HEK293 (cell line): ENCODE results near the gene ITIH3.

Experiments used
- ATF2 ChIP-seq: fragments of 450-650 bp; formaldehyde crosslinking; IDR thresholded peaks from 2 replicates; pipeline ENCODE4 v1.5.1; 2016; ENCODE audit warnings: missing biosample characterization, missing genetic modification characterization, low read depth
- BCL11B ChIP-seq: fragments of 450-650 bp; formaldehyde crosslinking; IDR thresholded peaks from 2 replicates; pipeline ENCODE4 v1.5.1; 2016; ENCODE audit warnings: low read depth, missing biosample characterization, missing genetic modification characterization
- MEIS1 ChIP-seq: sonication (generic); formaldehyde crosslinking; IDR thresholded peaks from 2 replicates; pipeline ENCODE4 v1.8.1; 2022; ENCODE audit warnings: missing genetic modification reagents, mild to moderate bottlenecking, borderline replicate concordance
- PBX3 ChIP-seq: sonication (generic); formaldehyde crosslinking; IDR thresholded peaks from 2 replicates; pipeline ENCODE4 v1.8.1; 2022; ENCODE audit warnings: mild to moderate bottlenecking, moderate library complexity, missing genetic modification reagents
- PRDM2 ChIP-seq: fragments of 450-650 bp; formaldehyde crosslinking; IDR thresholded peaks from 2 replicates; pipeline ENCODE4 v1.5.1; 2016; ENCODE audit warnings: missing biosample characterization, missing genetic modification characterization, borderline replicate concordance
- PRDM4 ChIP-seq: fragments of 450-650 bp; formaldehyde crosslinking; IDR thresholded peaks from 2 replicates; pipeline ENCODE4 v1.5.1; 2017; ENCODE audit warnings: missing biosample characterization, missing genetic modification characterization
- SP2 ChIP-seq: fragments of 450-650 bp; formaldehyde crosslinking; IDR thresholded peaks from 2 replicates; pipeline ENCODE4 v1.5.1; 2016; ENCODE audit warnings: missing biosample characterization, missing genetic modification characterization
- ZBTB20 ChIP-seq: fragments of 450-650 bp; formaldehyde crosslinking; IDR thresholded peaks from 2 replicates; pipeline ENCODE4 v1.5.1; 2016; ENCODE audit warnings: missing biosample characterization, missing genetic modification characterization
- ZFP41 ChIP-seq: fragments of 450-650 bp; formaldehyde crosslinking; IDR thresholded peaks from 2 replicates; pipeline ENCODE4 v1.5.1; 2016; ENCODE audit warnings: missing biosample characterization, missing genetic modification characterization, borderline replicate concordance
- ZNF138 ChIP-seq: fragments of 450-650 bp; formaldehyde crosslinking; IDR thresholded peaks from 2 replicates; pipeline ENCODE4 v1.5.1; 2016; ENCODE audit warnings: missing biosample characterization, missing genetic modification characterization, borderline replicate concordance
- ZNF23 ChIP-seq: fragments of 450-650 bp; formaldehyde crosslinking; IDR thresholded peaks from 2 replicates; pipeline ENCODE4 v1.5.1; 2016; ENCODE audit warnings: missing biosample characterization, missing genetic modification characterization, borderline replicate concordance
- ZNF24 ChIP-seq: fragments of 450-650 bp; formaldehyde crosslinking; IDR thresholded peaks from 2 replicates; pipeline ENCODE4 v1.5.1; 2016; ENCODE audit warnings: missing biosample characterization, missing genetic modification characterization
- ZNF394 ChIP-seq: fragments of 450-650 bp; formaldehyde crosslinking; IDR thresholded peaks from 2 replicates; pipeline ENCODE4 v1.5.1; 2016; ENCODE audit warnings: missing biosample characterization, missing genetic modification characterization, mild to moderate bottlenecking, moderate library complexity, borderline replicate concordance
- ZNF404 ChIP-seq: fragments of 450-650 bp; formaldehyde crosslinking; IDR thresholded peaks from 2 replicates; pipeline ENCODE4 v1.5.1; 2017; ENCODE audit warnings: missing biosample characterization, missing genetic modification characterization
- ZNF423 ChIP-seq: fragments of 450-650 bp; formaldehyde crosslinking; IDR thresholded peaks from 2 replicates; pipeline ENCODE4 v1.5.1; 2016; ENCODE audit warnings: missing biosample characterization, missing genetic modification characterization
- ZNF426 ChIP-seq: fragments of 450-650 bp; formaldehyde crosslinking; IDR thresholded peaks from 2 replicates; pipeline ENCODE4 v1.5.1; 2017; ENCODE audit warnings: missing biosample characterization, missing genetic modification characterization, mild to moderate bottlenecking, inconsistent platforms, moderate library complexity
- ZNF473 ChIP-seq: fragments of 450-650 bp; formaldehyde crosslinking; IDR thresholded peaks from 2 replicates; pipeline ENCODE4 v1.5.1; 2017; ENCODE audit warnings: missing biosample characterization, missing genetic modification characterization
- ZNF585B ChIP-seq: fragments of 450-650 bp; formaldehyde crosslinking; IDR thresholded peaks from 2 replicates; pipeline ENCODE4 v1.5.1; 2016; ENCODE audit warnings: missing biosample characterization, missing genetic modification characterization
- ZNF621 ChIP-seq: fragments of 450-650 bp; formaldehyde crosslinking; IDR thresholded peaks from 2 replicates; pipeline ENCODE4 v1.5.1; 2017; ENCODE audit warnings: missing biosample characterization, missing genetic modification characterization
- ZNF629 ChIP-seq: fragments of 450-650 bp; formaldehyde crosslinking; IDR thresholded peaks from 2 replicates; pipeline ENCODE4 v1.5.1; 2017; ENCODE audit warnings: missing biosample characterization, missing genetic modification characterization
- ZNF692 ChIP-seq: fragments of 450-650 bp; formaldehyde crosslinking; IDR thresholded peaks from 2 replicates; pipeline ENCODE4 v1.5.1; 2016; ENCODE audit warnings: missing biosample characterization, missing genetic modification characterization

Gene ITIH3

GRCh38 chr3:52770496-52771333 lies 23.9 kb upstream of the ITIH3 start, which contains the start of gene NEK4 (continued):
- TF ChIP-seq ZNF692 (tag by site-specific recombination) (peak; percentile 81), MEIS1 (CRISPR knock-in tag) (no peak), ZNF404 (no peak), PRDM2 (no peak), SP2 (tag by site-specific recombination) (peak; percentile 60), ZNF24 (tag by site-specific recombination) (0 out of 2 replicates have a peak, but pooled peaks have one; percentile 36), ZNF585B (tag by site-specific recombination) (no peak), ZNF473 (tag by site-specific recombination) (no peak), ZNF394 (tag by site-specific recombination) (peak; percentile 34; the same call in 1 of the 2 replicates), PRDM4 (no peak), ZFP41 (tag by site-specific recombination) (no peak), ZNF621 (tag by site-specific recombination) (no peak), BCL11B (tag by site-specific recombination) (no peak), ZNF423 (tag by site-specific recombination) (no peak), ZNF629 (tag by site-specific recombination) (no peak), ZNF138 (tag by site-specific recombination) (no peak), PBX3 (no peak), ZNF426 (no peak), ZNF23 (tag by site-specific recombination) (no peak), ATF2 (tag by site-specific recombination) (no peak), ZBTB20 (tag by site-specific recombination) (peak; percentile 78)
